Brain microvascular endothelial cell (primary cell): ENCODE measurements around the gene SCAMP2.

Experiments
- DNase-seq: peaks from one replicate; pipeline ENCODE4 v3.0.0-alpha.2; 2020
- H3K27ac ChIP-seq: fragments of 250-450 bp; sonication (Bioruptor Pico); 2 replicates; pipeline ENCODE4 v1.5.1; 2020; ENCODE audit warnings: mild to moderate bottlenecking, moderate library complexity
- H3K27me3 ChIP-seq: fragments of 250-450 bp; sonication (Bioruptor Pico); replicated peaks from 2 replicates; pipeline ENCODE4 v1.5.1; 2020; ENCODE audit warnings: mild to moderate bottlenecking
- H3K36me3 ChIP-seq: fragments of 250-450 bp; sonication (Bioruptor Pico); replicated peaks from 2 replicates; pipeline ENCODE4 v1.5.1; 2020; ENCODE audit warnings: mild to moderate bottlenecking
- H3K4me3 ChIP-seq: 2 replicates; pipeline ENCODE4 v1.5.1; 2011; ENCODE audit warnings: low read depth, mild to moderate bottlenecking, control low read depth, low read length, moderate library complexity
- in situ Hi-C: cut with HindIII; loops from 2 replicates; pipeline ENCODE4 v1.10.0; 2017; ENCODE audit warnings: low sequenced_read_pairs, low pct_ligation_motif_present
- TF ChIP-seq, protein P1 (sequence below): IDR thresholded peaks from 2 replicates; pipeline ENCODE4 v1.5.1; 2011; ENCODE audit warnings: low read depth, mild to moderate bottlenecking, moderate library complexity, low read length, control low read depth, inconsistent platforms; ENCODE audit errors: missing control alignments

The SCAMP2 gene

DNA sequence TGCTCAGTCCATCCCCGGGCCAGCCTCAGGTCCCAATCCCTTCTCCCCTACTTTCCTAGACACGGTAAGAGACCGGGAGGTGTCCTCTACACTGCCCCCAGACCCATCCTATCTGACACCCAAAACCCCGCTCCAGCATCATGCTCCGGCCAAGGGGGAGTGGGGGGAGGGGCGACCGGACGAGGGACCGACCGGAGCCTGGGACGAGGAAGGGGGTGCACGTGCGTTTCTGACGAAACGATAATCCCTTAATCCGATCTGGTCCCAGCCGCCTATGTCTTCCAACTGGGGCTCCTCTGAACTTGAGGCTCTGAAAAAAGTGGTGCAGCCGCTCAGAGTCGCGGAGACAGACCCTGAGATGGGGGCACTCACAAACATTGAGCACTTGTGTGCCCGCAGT, 46.2 kb downstream of the SCAMP2 start:
- in situ Hi-C loops = no loop called here
- H3K27me3 ChIP-seq = peaks cover 24% of the 10 kb centered on the region

DNA sequence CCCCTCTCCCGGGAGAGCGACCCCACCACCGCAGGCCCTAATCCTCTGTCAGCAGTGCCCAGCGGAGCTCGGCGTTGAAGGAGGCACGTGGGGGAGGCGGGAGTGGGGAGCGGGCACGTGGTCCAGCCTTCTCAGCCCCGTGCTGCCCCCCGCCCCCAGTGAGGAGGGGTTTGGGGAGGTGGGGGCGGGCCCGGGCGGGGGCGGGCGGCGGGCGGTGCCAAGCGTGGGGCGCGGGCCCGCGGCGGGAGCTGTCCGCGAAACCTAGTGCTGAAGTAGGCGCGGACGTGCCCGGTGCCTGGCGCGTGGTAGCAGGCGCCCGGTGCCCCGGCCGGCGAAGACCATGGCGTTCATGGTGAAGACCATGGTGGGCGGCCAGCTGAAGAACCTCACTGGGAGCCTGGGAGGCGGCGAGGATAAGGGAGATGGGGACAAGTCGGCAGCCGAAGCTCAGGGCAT, 46.8 kb downstream of the SCAMP2 start, which contains the start of gene CPLX3:
CPLX3 (plus strand) TSS at position 264 of the 456 bp plus-strand sequence; CDS start at position 341, 77 bp downstream.
- TF ChIP-seq, protein P1, sequence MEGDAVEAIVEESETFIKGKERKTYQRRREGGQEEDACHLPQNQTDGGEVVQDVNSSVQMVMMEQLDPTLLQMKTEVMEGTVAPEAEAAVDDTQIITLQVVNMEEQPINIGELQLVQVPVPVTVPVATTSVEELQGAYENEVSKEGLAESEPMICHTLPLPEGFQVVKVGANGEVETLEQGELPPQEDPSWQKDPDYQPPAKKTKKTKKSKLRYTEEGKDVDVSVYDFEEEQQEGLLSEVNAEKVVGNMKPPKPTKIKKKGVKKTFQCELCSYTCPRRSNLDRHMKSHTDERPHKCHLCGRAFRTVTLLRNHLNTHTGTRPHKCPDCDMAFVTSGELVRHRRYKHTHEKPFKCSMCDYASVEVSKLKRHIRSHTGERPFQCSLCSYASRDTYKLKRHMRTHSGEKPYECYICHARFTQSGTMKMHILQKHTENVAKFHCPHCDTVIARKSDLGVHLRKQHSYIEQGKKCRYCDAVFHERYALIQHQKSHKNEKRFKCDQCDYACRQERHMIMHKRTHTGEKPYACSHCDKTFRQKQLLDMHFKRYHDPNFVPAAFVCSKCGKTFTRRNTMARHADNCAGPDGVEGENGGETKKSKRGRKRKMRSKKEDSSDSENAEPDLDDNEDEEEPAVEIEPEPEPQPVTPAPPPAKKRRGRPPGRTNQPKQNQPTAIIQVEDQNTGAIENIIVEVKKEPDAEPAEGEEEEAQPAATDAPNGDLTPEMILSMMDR = no peak
- peaks cover 24% of the 10 kb centered on the region for H3K27me3 ChIP-seq
- no peak within 1 kb of the TSS for H3K4me3 ChIP-seq
- in situ Hi-C loops = no loop called here
- H3K27ac ChIP-seq = no peak within 1 kb of the TSS
- H3K36me3 ChIP-seq = no peaks in the 10 kb centered on the region
- no peak for DNase-seq

More for the DNA sequence above, 46.2 kb downstream of the SCAMP2 start:
- no peak overlapping the region for H3K4me3 ChIP-seq
- TF ChIP-seq, protein P1 = no peak
- DNase-seq = no peak
- no peak overlapping the region for H3K27ac ChIP-seq
- no peaks in the 10 kb centered on the region for H3K36me3 ChIP-seq

DNA sequence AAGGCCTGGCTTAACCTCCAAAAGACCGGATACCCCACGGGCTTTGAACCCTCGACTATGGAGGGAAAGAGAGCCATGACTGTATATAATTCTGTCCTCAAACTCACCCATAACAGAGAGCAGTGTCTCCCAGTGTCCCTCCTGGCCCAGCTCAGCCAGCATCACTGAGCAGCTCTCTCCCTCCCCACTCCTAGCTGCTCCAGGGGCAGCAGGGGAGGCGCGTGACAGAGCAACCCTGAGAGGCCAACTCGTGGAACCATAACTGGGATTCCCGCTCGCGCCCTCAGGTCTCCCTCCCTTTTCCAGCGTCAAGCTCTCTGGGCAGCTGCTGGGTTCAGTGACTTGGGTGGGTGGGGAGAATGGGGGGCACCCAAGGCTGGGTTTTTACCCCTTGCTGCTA, 47.3 kb downstream of the SCAMP2 start:
- TF ChIP-seq, protein P1 = no peak
- Histone ChIP-seq H3K36me3 (no peaks in the 10 kb centered on the region), H3K27ac (no peak overlapping the region), H3K4me3 (no peak overlapping the region), H3K27me3 (peaks cover 24% of the 10 kb centered on the region)
- no peak for DNase-seq
- in situ Hi-C loops = no loop called here

DNA sequence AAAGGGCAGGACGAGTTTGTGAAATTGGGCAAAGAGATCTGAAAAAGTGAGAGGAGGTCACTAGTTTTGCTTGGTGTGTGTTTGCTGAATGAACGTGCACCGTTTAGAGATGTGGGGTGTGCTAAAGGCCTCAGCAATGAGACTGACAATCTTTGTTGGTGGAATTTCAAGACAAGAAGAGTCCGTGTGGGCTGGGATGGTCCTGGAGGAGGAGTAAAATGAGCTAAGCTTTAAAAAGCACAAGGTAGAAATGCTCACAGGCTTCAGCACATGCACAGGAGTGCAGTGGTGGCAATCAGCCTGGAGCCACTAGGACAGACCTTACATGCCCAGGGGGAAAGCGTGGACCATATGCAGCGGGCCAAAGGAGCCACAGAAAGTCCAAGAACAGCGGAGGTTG, 48.2 kb downstream of the SCAMP2 start:
- in situ Hi-C loops = no loop called here
- no peak overlapping the region for H3K4me3 ChIP-seq
- no peaks in the 10 kb centered on the region for H3K36me3 ChIP-seq
- no peak for DNase-seq
- H3K27me3 ChIP-seq = peaks cover 24% of the 10 kb centered on the region
- TF ChIP-seq, protein P1 = no peak
- H3K27ac ChIP-seq = no peak overlapping the region

- Histone ChIP-seq H3K27me3 (peaks cover 23% of the 10 kb centered on the region), H3K36me3 (no peaks in the 10 kb centered on the region), H3K4me3 (no peak overlapping the region), H3K27ac (no peak overlapping the region)
- TF ChIP-seq, protein P1 = no peak
- in situ Hi-C loops = no loop called here
- DNase-seq = no peak
Measured at GRCh38 chr15:74823324-74823723, 49.8 kb downstream of the SCAMP2 start.

DNA sequence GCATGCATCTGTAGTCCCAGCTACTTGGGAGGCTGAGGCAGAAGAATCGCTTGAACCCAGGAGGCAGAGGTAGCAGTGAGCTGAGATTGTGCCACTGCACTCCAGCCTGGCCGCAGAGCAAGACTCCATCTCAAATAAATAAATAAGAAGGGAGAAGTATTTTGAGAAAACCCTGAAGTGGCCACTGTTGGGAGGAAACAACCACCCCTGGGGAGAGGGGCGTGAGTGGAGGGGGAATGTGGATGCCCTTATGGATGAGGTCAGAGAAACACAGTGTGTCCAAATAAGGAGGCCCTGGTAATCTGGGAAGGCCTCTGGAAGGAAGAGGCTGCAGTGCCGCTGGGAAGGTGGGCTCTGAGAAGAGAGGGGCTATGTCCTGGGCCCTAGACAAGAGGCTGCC, 50.9 kb downstream of the SCAMP2 start:
- no peak for DNase-seq
- H3K36me3 ChIP-seq = no peaks in the 10 kb centered on the region
- H3K4me3 ChIP-seq = no peak overlapping the region
- in situ Hi-C loops = no loop called here
- peaks cover 14% of the 10 kb centered on the region for H3K27me3 ChIP-seq
- TF ChIP-seq, protein P1 = no peak
- H3K27ac ChIP-seq = no peak overlapping the region
